ENCODE data around the gene CAPN13.
A peak's percentile ranks its signal among the peaks of the same experiment; 100 is the strongest.
"Not testable (repeated sequence)": the region's sequence is repeated elsewhere in the genome, so short reads cannot be mapped to it uniquely, and the experiment has no call there.

Gene CAPN13

GRCh38 chr2:30704309-30705020, 102.8 kb downstream of the CAPN13 start:
- Histone ChIP-seq H3K4me1 (ENCODE audit: low read length) (no peaks in the 10 kb centered on the region), H3K36me3 (replicated peaks; ENCODE audit: low read depth, low read length) (no peaks in the 10 kb centered on the region), H3K79me2 (ENCODE audit: low read length) (no peaks in the 10 kb centered on the region), H4K20me1 (ENCODE audit: insufficient read depth, low read length) (no peaks in the 10 kb centered on the region), H3K4me3 (ENCODE audit: low read length) (no peak overlapping the region), H3K27ac (ENCODE audit: low read length) (no peak overlapping the region), H3K9ac (ENCODE audit: low read length) (no peak overlapping the region), H3K9me3 (ENCODE audit: insufficient read depth, low read length) (peaks cover 17% of the 10 kb centered on the region; the same call in 1 of the 2 replicates), H3K27me3 (ENCODE audit: low read depth, low read length) (peaks cover 7% of the 10 kb centered on the region; the same call in 1 of the 2 replicates), H3K4me2 (ENCODE audit: low read length) (no peak overlapping the region), H2AFZ (ENCODE audit: low read depth, low read length) (no peak overlapping the region)
- TF ChIP-seq CTCF (IDR thresholded peaks at IDR 0.05; ENCODE audit: low read depth, low read length): no peak
- no peak for TF ChIP-seq EZH2phosphoT487 (IDR thresholded peaks at IDR 0.05; ENCODE audit: low read depth)

DNA sequence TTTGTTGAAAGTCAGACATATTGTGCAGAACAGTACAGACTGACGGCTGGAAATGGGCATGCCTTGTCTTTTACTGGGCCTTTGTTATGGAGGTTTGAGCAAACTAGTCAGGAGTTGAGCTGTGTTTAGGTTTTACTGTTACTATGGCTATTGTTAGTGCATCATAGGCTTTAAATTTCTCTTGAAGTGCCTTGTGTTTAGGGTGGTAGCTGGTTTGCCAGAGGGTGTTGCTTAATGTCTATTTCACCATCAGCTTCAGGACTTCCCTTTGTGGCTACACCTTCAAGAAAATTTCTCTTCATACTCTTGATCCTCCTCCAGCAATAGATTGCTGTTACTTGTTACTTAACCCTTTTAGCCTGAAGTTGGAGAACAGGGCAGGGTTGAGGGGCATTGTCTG, 104.6 kb downstream of the CAPN13 start:
- Histone ChIP-seq H3K27ac (ENCODE audit: low read length) (no peak overlapping the region), H3K9ac (ENCODE audit: low read length) (no peak overlapping the region), H3K9me3 (ENCODE audit: insufficient read depth, low read length) (peaks cover 17% of the 10 kb centered on the region; the same call in 1 of the 2 replicates), H3K36me3 (replicated peaks; ENCODE audit: low read depth, low read length) (no peaks in the 10 kb centered on the region), H4K20me1 (ENCODE audit: insufficient read depth, low read length) (no peaks in the 10 kb centered on the region), H3K4me2 (ENCODE audit: low read length) (no peak overlapping the region), H3K79me2 (ENCODE audit: low read length) (no peaks in the 10 kb centered on the region), H3K27me3 (ENCODE audit: low read depth, low read length) (peaks cover 7% of the 10 kb centered on the region; the same call in 1 of the 2 replicates), H3K4me3 (ENCODE audit: low read length) (no peak overlapping the region), H2AFZ (ENCODE audit: low read depth, low read length) (no peak overlapping the region), H3K4me1 (ENCODE audit: low read length) (no peaks in the 10 kb centered on the region)
- no peak for TF ChIP-seq EZH2phosphoT487 (IDR thresholded peaks at IDR 0.05; ENCODE audit: low read depth)
- TF ChIP-seq CTCF (IDR thresholded peaks at IDR 0.05; ENCODE audit: low read depth, low read length): no peak

DNA sequence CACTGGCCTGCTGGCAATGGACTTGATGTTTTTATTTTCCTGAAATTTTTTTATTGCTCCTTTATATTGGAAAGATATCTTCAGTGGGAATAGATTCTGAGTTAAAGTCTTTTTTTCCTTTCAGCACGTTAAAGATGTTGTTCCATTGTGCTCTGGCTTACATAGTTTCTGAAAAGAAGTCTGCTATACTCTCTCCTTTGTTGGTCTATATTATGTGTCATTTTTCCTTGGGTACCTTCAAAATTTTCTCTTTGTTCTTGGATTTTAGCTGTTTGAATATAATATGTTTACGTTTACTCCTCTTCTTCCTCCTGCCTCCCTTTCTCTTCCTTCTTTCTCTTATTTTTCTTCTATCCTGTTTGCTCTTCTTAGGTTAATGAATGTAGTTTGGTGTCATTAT, 105.5 kb downstream of the CAPN13 start:
- no peak overlapping the region for H3K4me2 ChIP-seq (ENCODE audit: low read length)
- no peak overlapping the region for H2AFZ ChIP-seq (ENCODE audit: low read depth, low read length)
- H3K27me3 ChIP-seq (ENCODE audit: low read depth, low read length): peaks cover 8% of the 10 kb centered on the region
- H3K27ac ChIP-seq (ENCODE audit: low read length): no peak overlapping the region
- no peaks in the 10 kb centered on the region for H3K79me2 ChIP-seq (ENCODE audit: low read length)
- H3K4me3 ChIP-seq (ENCODE audit: low read length): no peak overlapping the region
- no peaks in the 10 kb centered on the region for H4K20me1 ChIP-seq (ENCODE audit: insufficient read depth, low read length)
- H3K9ac ChIP-seq (ENCODE audit: low read length): no peak overlapping the region
- H3K36me3 ChIP-seq (replicated peaks; ENCODE audit: low read depth, low read length): no peaks in the 10 kb centered on the region
- peaks cover 17% of the 10 kb centered on the region; the same call in 1 of the 2 replicates for H3K9me3 ChIP-seq (ENCODE audit: insufficient read depth, low read length)
- TF ChIP-seq CTCF (IDR thresholded peaks at IDR 0.05; ENCODE audit: low read depth, low read length): no peak
- no peak for TF ChIP-seq EZH2phosphoT487 (IDR thresholded peaks at IDR 0.05; ENCODE audit: low read depth)
- H3K4me1 ChIP-seq (ENCODE audit: low read length): no peaks in the 10 kb centered on the region

- Histone ChIP-seq H2AFZ (ENCODE audit: low read depth, low read length) (0 out of 2 replicates have a peak overlapping the region, but pooled peaks have one; percentile 79), H3K9me3 (ENCODE audit: insufficient read depth, low read length) (peaks cover 11% of the 10 kb centered on the region; the same call in 1 of the 2 replicates), H3K27me3 (ENCODE audit: low read depth, low read length) (peaks cover 43% of the 10 kb centered on the region), H3K4me3 (ENCODE audit: low read length) (peak overlapping the region; percentile 68), H3K4me2 (ENCODE audit: low read length) (peak overlapping the region; percentile 70)
- not testable (repeated sequence) for H3K9ac ChIP-seq (ENCODE audit: low read length); H3K79me2 ChIP-seq (ENCODE audit: low read length); H4K20me1 ChIP-seq (ENCODE audit: insufficient read depth, low read length); H3K36me3 ChIP-seq (replicated peaks; ENCODE audit: low read depth, low read length); H3K4me1 ChIP-seq (ENCODE audit: low read length); H3K27ac ChIP-seq (ENCODE audit: low read length)
- peak; percentile 37 for TF ChIP-seq CTCF (IDR thresholded peaks at IDR 0.05; ENCODE audit: low read depth, low read length)
Measured at GRCh38 chr2:30697242-30698103, 109.8 kb downstream of the CAPN13 start.

Data from OCI-LY3 (cell line).